RWPE2 (cell line): ENCODE results near the gene ZNF490.

Experiments used
- ATAC-seq: fragments of 200-7000 bp; cut with Tn5 transposase; 3 replicates; pipeline ENCODE4 v1.9.1; 2021; ENCODE audit warnings: low read depth
- DNase-seq: peaks from one replicate; pipeline ENCODE4 v3.0.0-alpha.2; 2020; ENCODE audit warnings: low spot score
- H3K27ac ChIP-seq: fragments of 450-650 bp; 2 replicates; pipeline ENCODE4 v1.5.1; 2017; ENCODE audit warnings: mild to moderate bottlenecking; ENCODE audit not compliant: poor library complexity, severe bottlenecking
- H3K27me3 ChIP-seq: fragments of 250-450 bp; sonication (Bioruptor Pico); 2 replicates; pipeline ENCODE4 v1.5.1; 2021; ENCODE audit warnings: mild to moderate bottlenecking, moderate library complexity; ENCODE audit not compliant: insufficient read depth, poor library complexity, severe bottlenecking
- H3K36me3 ChIP-seq: fragments of 250-450 bp; sonication (Bioruptor Pico); 2 replicates; pipeline ENCODE4 v1.5.1; 2020; ENCODE audit warnings: low read depth, mild to moderate bottlenecking, moderate library complexity
- H3K4me1 ChIP-seq: fragments of 250-450 bp; sonication (Bioruptor Pico); 2 replicates; pipeline ENCODE4 v1.5.1; 2021; ENCODE audit warnings: mild to moderate bottlenecking, moderate library complexity; ENCODE audit not compliant: insufficient read depth, poor library complexity, severe bottlenecking
- H3K4me3 ChIP-seq: fragments of 250-450 bp; sonication (Bioruptor Pico); 2 replicates; pipeline ENCODE4 v1.5.1; 2021; ENCODE audit warnings: mild to moderate bottlenecking, moderate library complexity; ENCODE audit not compliant: severe bottlenecking
- H3K9me3 ChIP-seq: fragments of 250-450 bp; sonication (Bioruptor Pico); 2 replicates; pipeline ENCODE4 v1.5.1; 2021; ENCODE audit warnings: mild to moderate bottlenecking, moderate library complexity; ENCODE audit not compliant: severe bottlenecking
- TF ChIP-seq, protein P1 (sequence below): fragments of 450-650 bp; IDR thresholded peaks from one replicate; pipeline ENCODE4 v1.5.1; 2017; ENCODE audit warnings: mild to moderate bottlenecking, moderate library complexity; ENCODE audit not compliant: poor library complexity, severe bottlenecking

The ZNF490 gene

DNA sequence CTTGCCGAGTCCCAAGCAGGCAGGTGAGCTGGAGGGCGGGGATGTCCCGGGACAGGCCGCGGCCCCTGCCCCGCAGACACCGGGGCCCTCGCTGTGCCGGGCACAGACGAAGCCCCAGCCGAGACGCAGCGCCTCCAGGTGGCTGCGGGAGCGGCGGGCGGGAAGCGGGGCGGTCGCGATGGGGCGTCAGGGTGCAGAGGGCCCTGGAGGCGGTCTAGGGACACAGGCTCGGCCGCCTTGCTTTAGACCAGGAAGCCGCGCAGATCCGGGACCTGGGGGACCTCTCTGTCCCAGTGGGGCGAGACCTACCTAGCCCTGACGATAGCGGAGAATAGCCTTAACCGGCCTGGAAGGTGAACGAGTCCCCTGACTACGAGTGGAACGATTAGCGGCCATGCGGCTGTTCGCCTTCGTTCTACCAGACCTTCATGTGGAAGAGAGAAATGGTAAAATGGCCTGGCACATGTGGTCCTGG, 55.1 kb downstream of the ZNF490 start:
- TF ChIP-seq, protein P1, sequence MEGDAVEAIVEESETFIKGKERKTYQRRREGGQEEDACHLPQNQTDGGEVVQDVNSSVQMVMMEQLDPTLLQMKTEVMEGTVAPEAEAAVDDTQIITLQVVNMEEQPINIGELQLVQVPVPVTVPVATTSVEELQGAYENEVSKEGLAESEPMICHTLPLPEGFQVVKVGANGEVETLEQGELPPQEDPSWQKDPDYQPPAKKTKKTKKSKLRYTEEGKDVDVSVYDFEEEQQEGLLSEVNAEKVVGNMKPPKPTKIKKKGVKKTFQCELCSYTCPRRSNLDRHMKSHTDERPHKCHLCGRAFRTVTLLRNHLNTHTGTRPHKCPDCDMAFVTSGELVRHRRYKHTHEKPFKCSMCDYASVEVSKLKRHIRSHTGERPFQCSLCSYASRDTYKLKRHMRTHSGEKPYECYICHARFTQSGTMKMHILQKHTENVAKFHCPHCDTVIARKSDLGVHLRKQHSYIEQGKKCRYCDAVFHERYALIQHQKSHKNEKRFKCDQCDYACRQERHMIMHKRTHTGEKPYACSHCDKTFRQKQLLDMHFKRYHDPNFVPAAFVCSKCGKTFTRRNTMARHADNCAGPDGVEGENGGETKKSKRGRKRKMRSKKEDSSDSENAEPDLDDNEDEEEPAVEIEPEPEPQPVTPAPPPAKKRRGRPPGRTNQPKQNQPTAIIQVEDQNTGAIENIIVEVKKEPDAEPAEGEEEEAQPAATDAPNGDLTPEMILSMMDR, result no peak
- DNase-seq, result no peak
- Histone ChIP-seq H3K27ac (no peak overlapping the region), H3K27me3 (no peaks in the 10 kb centered on the region), H3K4me1 (peaks cover 4% of the 10 kb centered on the region), H3K36me3 (no peaks in the 10 kb centered on the region), H3K9me3 (no peaks in the 10 kb centered on the region), H3K4me3 (no peak overlapping the region)
- no peak for ATAC-seq

DNA sequence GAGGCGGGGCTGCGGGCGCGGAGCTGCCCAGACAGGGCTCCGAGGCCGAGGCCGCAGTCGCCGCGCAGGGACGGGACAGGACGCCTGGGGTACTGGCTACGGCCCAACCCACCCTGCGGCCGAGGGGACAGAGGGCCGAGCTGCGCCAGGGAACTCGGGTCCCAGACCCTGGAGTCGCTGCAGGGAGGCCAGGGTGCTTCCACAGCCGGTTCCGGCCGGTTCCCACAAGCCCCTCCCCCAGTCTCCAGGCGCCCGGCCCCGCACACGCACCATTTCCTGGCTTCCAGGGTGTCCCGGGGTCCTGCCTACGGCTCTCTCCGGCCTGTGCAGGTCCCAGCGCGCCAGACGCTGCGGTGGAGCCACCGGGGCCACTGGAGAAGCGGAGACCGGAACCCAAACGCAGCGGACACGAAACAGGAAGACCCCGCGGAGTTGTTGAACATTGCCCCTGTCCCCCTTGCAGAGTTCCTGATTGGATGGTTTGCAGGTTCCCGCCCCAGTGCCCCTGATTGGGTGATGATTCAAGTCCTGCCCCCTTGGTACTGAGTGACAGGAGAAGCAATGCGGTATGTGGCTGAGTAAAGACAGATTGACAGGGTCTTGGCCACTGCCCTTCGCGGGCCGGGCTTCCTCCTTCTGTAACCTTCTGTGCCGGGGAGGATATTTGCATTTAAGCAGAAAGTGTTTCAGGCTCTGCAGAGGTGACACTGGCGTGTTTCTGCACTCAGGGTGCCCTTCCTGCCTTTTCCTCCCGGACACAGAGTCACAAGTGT, 59.4 kb downstream of the ZNF490 start, which contains the start of gene ZNF564:
Gene ZNF564 (minus strand): TSS at position 423 of the 773 bp plus-strand sequence. CDS start 150 bp downstream, at position 273.
- H3K4me3 ChIP-seq, result peak within 1 kb of the TSS; percentile 93
- ATAC-seq, result peak; percentile 98

DNA sequence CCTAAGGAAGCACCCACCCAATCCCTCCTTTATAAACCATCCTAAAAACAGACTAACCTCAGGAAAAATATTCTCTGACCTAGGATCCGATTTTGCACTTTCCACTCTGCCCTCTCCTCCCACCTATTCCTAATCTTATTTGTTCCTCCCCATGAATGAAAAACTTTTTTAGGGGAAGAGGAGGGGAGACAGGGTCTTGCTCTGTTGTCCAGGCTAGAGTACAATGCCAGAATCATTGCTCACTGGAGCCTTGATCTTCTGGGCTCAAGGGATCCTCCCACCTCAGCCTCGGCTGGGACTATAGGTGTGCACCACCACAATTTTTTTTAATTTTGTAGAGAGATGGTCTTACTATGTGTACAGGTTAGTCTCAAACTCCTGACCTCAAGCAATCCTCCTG, 63.7 kb downstream of the ZNF490 start:
- peaks cover under 1% of the 10 kb centered on the region for H3K4me1 ChIP-seq

More for the DNA sequence above, 59.4 kb downstream of the ZNF490 start, which contains the start of gene ZNF564:
- H3K27ac ChIP-seq, result peak within 1 kb of the TSS; percentile 90
- TF ChIP-seq, protein P1, result no peak
- no peaks in the 10 kb centered on the region for H3K9me3 ChIP-seq
- peak; percentile 95 for DNase-seq
- peaks cover 18% of the 10 kb centered on the region for H3K36me3 ChIP-seq
- no peaks in the 10 kb centered on the region for H3K27me3 ChIP-seq
- peaks cover 4% of the 10 kb centered on the region for H3K4me1 ChIP-seq

DNA sequence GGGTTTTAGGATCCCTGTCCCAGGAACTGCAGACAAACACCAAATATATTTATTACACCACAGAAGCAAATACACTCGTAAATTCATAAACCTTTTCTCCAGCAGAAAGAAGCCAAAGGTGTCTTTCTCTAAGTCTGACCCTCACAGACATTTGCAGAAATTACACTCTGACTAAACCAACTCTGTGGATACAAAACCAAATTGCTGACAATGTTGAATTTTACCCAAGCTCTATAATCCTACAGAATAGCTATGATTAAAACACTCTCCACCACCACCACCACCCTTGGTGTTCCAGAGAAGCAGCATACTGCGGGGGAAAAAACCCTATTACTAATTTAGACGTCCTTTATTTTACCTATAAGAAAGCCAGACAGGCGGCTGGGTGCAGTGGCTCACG, 64.5 kb downstream of the ZNF490 start:
- ATAC-seq (no peak), DNase-seq (no peak)
- Histone ChIP-seq H3K27me3 (no peaks in the 10 kb centered on the region), H3K36me3 (peaks cover 29% of the 10 kb centered on the region), H3K27ac (no peak overlapping the region), H3K4me3 (no peak overlapping the region), H3K9me3 (peaks cover 5% of the 10 kb centered on the region), H3K4me1 (no peaks in the 10 kb centered on the region)
- TF ChIP-seq, protein P1, result no peak

More for the DNA sequence above, 63.7 kb downstream of the ZNF490 start:
- Histone ChIP-seq H3K27ac (no peak overlapping the region), H3K36me3 (peaks cover 24% of the 10 kb centered on the region), H3K27me3 (no peaks in the 10 kb centered on the region), H3K9me3 (peaks cover 5% of the 10 kb centered on the region), H3K4me3 (no peak overlapping the region)
- no peak for ATAC-seq
- TF ChIP-seq, protein P1, result no peak
- no peak for DNase-seq

DNA sequence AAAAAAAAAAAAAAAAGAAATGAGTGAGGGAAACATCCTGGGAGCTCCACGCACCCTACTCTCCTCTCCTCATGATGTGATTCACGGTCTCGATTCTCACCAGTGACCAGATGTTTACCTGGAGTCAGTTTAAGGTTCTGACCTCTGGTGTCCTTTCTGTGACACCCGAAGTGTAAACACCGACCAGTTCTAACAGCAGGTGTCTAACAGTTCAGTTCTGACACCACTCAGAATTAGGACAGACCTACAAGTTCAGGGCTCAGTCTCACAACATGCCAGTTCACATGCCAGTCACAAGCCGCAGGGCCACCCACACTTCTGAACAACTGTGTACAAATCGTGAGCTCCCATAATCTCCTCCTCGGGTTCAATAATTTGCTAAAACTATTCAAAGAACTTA, 65.3 kb downstream of the ZNF490 start:
- TF ChIP-seq, protein P1, result no peak
- no peak overlapping the region for H3K27ac ChIP-seq
- no peaks in the 10 kb centered on the region for H3K4me1 ChIP-seq
- H3K4me3 ChIP-seq, result no peak overlapping the region
- H3K36me3 ChIP-seq, result peaks cover 33% of the 10 kb centered on the region
- no peaks in the 10 kb centered on the region for H3K27me3 ChIP-seq
- DNase-seq (no peak), ATAC-seq (no peak)
- peaks cover 6% of the 10 kb centered on the region for H3K9me3 ChIP-seq
